GM12878 (cell line): ENCODE data around the gene PARD6B.

Source experiments
- CREM ChIP-seq: IDR thresholded peaks from 2 replicates; pipeline ENCODE4 v1.6.1; 2014; ENCODE audit warnings: antibody characterized with exemption, low read depth
- EP300 ChIP-seq, 2 experiments: fragments of 150-350 bp in 1 of 2; IDR thresholded peaks; 2 replicates each; pipeline ENCODE4 v1.6.1; 2011 to 2012; ENCODE audit warnings: low read depth in 2 of 2, low read length in 2 of 2, borderline replicate concordance in 1 of 2, improper control_type of control experiment in 1 of 2, inconsistent platforms in 1 of 2; ENCODE audit not compliant: control insufficient read depth in 1 of 2
- HDGF ChIP-seq: fragments of 450-650 bp; IDR thresholded peaks from 2 replicates; pipeline ENCODE4 v1.6.1; 2016; ENCODE audit warnings: antibody characterized with exemption
- MXI1 ChIP-seq: fragments of 150-350 bp; IDR thresholded peaks from 2 replicates; pipeline ENCODE4 v1.6.1; 2011; ENCODE audit warnings: low read depth, mild to moderate bottlenecking, inconsistent platforms, low read length, improper control_type of control experiment
- MYB ChIP-seq: fragments of 150-350 bp; IDR thresholded peaks from 2 replicates; pipeline ENCODE4 v1.6.1; 2014; ENCODE audit warnings: mild to moderate bottlenecking, low read depth, low read length, borderline replicate concordance
- NRF1 ChIP-seq: conservative IDR thresholded peaks from 2 replicates; pipeline ENCODE4 v1.6.1; 2011; ENCODE audit warnings: mild to moderate bottlenecking, low read depth, low read length, improper control_type of control experiment
- POLR2A ChIP-seq: IDR thresholded peaks from 2 replicates; pipeline ENCODE4 v1.6.1; 2011; ENCODE audit warnings: low read depth, mild to moderate bottlenecking, low read length
- POLR2AphosphoS2 ChIP-seq: IDR thresholded peaks from 2 replicates; pipeline ENCODE4 v1.6.1; 2011; ENCODE audit warnings: low read depth, mild to moderate bottlenecking, low read length, improper control_type of control experiment, moderate library complexity
- POLR2AphosphoS5 ChIP-seq: IDR thresholded peaks from 2 replicates; pipeline ENCODE4 v1.6.1; 2011; ENCODE audit warnings: mild to moderate bottlenecking, low read length, inconsistent platforms
- SREBF1 ChIP-seq: IDR thresholded peaks from 2 replicates; pipeline ENCODE4 v1.6.1; 2012; ENCODE audit warnings: mild to moderate bottlenecking, low read length
- SUZ12 ChIP-seq: fragments of 200-600 bp; sonication (generic); IDR thresholded peaks from one replicate; pipeline ENCODE4 v1.6.1; 2018; ENCODE audit warnings: antibody characterized with exemption, mild to moderate bottlenecking; ENCODE audit not compliant: unreplicated experiment
- ZSCAN29 ChIP-seq: fragments of 450-650 bp; IDR thresholded peaks from 2 replicates; pipeline ENCODE4 v1.6.1; 2017; ENCODE audit warnings: mild to moderate bottlenecking, moderate library complexity
- TF ChIP-seq, protein P1 (sequence below): fragments of 450-650 bp; IDR thresholded peaks from 2 replicates; pipeline ENCODE4 v1.6.1; 2016; ENCODE audit warnings: mild to moderate bottlenecking
- TF ChIP-seq, protein P2 (sequence below), 3 experiments: IDR thresholded peaks in 2 of 3; conservative IDR thresholded peaks in 1 of 3; 2 replicates each; pipeline ENCODE4 v1.5.1; 2011; ENCODE audit warnings: low read depth in 3 of 3, low read length in 3 of 3, mild to moderate bottlenecking in 3 of 3, control low read depth in 2 of 3, moderate library complexity in 2 of 3, inconsistent platforms in 1 of 3, mixed read lengths in 1 of 3; ENCODE audit not compliant: control insufficient read depth in 2 of 3, insufficient read depth in 1 of 3; ENCODE audit errors: extremely low read depth in 1 of 3

DNA sequence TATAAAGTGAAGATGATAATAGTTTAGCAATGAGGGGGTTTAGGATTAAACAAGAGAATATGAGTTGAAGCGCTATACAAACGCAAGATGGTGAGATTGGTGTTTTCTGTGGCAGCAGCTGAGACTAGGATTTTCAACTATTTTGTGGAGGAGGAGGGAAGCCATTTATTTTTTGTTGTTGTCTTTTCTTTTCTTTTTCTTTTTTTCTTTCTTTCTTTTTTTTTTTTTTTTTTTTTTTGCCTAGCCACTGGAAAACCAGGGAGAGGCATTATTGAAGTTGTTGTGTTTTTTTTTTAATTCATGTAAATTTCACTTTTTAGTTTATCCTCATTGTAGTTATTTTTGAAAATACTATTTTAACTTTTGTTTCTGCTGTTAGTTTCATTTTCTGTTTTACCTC lies 15.9 kb downstream of the PARD6B start:
- TF ChIP-seq HDGF, result no peak
- TF ChIP-seq MYB, result no peak
- TF ChIP-seq, protein P1, sequence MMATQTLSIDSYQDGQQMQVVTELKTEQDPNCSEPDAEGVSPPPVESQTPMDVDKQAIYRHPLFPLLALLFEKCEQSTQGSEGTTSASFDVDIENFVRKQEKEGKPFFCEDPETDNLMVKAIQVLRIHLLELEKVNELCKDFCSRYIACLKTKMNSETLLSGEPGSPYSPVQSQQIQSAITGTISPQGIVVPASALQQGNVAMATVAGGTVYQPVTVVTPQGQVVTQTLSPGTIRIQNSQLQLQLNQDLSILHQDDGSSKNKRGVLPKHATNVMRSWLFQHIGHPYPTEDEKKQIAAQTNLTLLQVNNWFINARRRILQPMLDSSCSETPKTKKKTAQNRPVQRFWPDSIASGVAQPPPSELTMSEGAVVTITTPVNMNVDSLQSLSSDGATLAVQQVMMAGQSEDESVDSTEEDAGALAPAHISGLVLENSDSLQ, result no peak
- no peak for TF ChIP-seq MXI1
- TF ChIP-seq POLR2AphosphoS2, result no peak
- no peak for TF ChIP-seq CREM
- TF ChIP-seq, protein P2, sequence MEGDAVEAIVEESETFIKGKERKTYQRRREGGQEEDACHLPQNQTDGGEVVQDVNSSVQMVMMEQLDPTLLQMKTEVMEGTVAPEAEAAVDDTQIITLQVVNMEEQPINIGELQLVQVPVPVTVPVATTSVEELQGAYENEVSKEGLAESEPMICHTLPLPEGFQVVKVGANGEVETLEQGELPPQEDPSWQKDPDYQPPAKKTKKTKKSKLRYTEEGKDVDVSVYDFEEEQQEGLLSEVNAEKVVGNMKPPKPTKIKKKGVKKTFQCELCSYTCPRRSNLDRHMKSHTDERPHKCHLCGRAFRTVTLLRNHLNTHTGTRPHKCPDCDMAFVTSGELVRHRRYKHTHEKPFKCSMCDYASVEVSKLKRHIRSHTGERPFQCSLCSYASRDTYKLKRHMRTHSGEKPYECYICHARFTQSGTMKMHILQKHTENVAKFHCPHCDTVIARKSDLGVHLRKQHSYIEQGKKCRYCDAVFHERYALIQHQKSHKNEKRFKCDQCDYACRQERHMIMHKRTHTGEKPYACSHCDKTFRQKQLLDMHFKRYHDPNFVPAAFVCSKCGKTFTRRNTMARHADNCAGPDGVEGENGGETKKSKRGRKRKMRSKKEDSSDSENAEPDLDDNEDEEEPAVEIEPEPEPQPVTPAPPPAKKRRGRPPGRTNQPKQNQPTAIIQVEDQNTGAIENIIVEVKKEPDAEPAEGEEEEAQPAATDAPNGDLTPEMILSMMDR (IDR thresholded peaks at IDR 0.05 in 2 of 3, conservative IDR thresholded peaks at IDR 0.05 in 1 of 3; ENCODE audit: control insufficient read depth in 2 of 3, extremely low read depth in 1 of 3, insufficient read depth in 1 of 3, low read depth in 3 of 3, low read length in 3 of 3), result no peak
- no peak for TF ChIP-seq POLR2A
- TF ChIP-seq POLR2AphosphoS5, result no peak
- TF ChIP-seq NRF1, result no peak
- no peak for TF ChIP-seq EP300 (IDR thresholded peaks at IDR 0.05; ENCODE audit: borderline replicate concordance in 1 of 2, control insufficient read depth in 1 of 2, low read depth in 2 of 2, low read length in 2 of 2)
- no peak for TF ChIP-seq ZSCAN29
- TF ChIP-seq SREBF1, result no peak
- TF ChIP-seq SUZ12, result no peak
